Kidney tubule cell (primary cell): ENCODE results near the gene EPHB6.
A peak's percentile ranks its signal among the peaks of the same experiment; 100 is the strongest.

Experiments used
- DNase-seq: peaks from one replicate; pipeline ENCODE4 v3.0.0-alpha.2; 2018; ENCODE audit warnings: low spot score

The EPHB6 gene, protein sequence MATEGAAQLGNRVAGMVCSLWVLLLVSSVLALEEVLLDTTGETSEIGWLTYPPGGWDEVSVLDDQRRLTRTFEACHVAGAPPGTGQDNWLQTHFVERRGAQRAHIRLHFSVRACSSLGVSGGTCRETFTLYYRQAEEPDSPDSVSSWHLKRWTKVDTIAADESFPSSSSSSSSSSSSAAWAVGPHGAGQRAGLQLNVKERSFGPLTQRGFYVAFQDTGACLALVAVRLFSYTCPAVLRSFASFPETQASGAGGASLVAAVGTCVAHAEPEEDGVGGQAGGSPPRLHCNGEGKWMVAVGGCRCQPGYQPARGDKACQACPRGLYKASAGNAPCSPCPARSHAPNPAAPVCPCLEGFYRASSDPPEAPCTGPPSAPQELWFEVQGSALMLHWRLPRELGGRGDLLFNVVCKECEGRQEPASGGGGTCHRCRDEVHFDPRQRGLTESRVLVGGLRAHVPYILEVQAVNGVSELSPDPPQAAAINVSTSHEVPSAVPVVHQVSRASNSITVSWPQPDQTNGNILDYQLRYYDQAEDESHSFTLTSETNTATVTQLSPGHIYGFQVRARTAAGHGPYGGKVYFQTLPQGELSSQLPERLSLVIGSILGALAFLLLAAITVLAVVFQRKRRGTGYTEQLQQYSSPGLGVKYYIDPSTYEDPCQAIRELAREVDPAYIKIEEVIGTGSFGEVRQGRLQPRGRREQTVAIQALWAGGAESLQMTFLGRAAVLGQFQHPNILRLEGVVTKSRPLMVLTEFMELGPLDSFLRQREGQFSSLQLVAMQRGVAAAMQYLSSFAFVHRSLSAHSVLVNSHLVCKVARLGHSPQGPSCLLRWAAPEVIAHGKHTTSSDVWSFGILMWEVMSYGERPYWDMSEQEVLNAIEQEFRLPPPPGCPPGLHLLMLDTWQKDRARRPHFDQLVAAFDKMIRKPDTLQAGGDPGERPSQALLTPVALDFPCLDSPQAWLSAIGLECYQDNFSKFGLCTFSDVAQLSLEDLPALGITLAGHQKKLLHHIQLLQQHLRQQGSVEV

DNA sequence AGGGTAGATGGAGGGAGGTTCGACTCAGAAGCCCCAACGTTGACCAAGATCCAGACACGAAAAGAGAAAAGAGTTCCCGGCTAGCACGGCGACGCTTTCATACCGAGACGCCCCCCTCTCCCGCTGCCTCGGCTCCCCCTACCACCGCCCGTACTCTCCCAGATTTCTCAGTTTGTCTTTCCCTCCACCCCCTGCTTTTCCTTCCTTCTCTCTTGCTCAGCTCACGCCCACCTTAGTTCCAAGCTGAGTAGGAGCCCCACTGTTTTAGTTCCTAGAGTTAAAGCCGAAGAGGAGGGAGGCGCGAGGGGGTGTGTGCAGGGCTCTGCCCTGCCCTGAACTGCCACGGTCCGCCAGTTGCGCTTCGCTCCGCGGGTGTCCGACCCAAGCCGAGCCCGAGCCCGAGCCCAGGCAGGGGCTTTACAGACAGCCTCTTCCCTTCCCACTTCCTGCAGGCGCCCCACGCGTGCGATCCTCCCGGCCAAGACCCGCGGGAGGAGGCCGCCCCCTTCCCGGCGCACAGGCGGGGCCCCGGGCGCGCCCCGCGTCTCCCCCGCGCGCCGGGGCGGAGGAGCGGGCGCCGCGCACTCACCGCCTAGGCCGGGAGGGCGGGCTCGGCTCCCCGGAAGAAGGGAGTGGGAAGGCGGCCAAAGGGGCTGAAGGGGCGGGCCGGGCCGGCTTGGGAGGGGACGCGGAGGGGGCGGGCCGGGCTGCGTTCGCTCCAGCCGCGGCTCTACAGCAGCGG is at the start of gene EPHB6:
Gene EPHB6 (plus strand): TSS at position 705 of the 742 bp plus-strand sequence. CDS start 8,152 bp downstream, outside the sequence.
- DNase-seq = peak; percentile 55

DNA sequence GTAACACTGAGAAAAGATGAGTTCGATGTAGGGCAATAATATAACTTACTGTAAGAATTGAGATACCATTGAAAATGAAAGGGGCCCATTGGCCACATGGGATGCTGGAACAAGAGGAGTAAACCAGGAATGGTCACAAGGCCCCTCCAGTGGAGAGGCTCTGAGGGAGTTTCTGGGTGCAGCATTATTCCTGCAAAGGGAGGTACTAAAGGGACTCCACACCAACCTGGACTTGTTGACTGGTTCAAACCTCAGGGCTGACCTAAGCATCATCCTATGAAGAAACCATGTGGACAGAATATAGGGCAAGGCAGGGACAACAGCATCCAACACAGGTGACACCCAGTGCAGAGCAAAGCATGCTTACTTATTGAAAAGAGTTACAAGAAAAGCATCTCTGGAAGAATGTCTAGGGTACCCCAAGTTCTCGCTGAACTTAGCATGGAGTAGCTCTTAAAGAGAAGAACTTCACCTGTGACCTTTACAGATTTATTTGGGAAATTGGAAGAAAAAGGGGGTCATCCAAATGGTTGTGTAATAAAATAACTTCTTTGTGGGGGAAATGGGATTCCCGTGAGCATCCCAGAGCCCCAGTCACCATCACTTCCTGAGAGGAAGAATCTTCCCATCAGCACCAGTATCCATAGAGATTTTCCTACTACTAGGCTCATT is 49.4 kb upstream of the EPHB6 start:
- no peak for DNase-seq

DNA sequence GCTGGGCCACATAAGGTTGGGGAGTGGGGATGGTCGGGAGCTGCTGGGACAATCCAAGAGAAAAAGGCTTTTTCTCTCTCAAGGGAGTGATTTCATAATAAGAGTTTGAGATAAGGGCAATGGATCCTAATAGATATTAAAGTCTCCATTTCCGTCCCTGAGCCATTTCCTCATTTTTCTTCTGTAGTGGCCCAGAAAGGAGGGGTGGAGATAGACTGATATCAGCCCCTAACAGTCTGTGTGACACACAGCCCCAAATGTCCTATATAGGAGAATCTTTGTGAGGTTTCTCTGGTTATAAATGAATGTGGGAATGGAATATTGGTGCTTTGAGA is 48.9 kb upstream of the EPHB6 start:
- no peak for DNase-seq

DNA sequence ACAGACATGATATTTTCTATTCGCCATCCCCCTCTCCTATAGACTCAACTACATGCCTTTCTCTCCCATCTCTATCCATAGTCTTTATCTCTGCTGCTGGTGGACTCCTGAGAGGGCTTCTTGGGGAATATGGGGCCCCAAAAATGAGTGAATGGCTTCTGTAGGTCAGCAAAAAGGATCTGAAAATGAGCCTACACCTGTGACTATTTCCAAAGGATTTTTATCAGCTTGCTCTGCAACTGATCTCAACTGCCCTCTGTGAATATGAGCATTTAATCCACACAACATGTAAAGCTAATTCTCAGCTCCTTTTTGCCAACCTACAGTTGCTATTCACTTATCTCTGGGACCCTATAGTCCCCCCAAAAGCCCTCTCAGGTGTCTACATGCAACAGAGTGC is 47.9 kb upstream of the EPHB6 start:
- DNase-seq = no peak

DNA sequence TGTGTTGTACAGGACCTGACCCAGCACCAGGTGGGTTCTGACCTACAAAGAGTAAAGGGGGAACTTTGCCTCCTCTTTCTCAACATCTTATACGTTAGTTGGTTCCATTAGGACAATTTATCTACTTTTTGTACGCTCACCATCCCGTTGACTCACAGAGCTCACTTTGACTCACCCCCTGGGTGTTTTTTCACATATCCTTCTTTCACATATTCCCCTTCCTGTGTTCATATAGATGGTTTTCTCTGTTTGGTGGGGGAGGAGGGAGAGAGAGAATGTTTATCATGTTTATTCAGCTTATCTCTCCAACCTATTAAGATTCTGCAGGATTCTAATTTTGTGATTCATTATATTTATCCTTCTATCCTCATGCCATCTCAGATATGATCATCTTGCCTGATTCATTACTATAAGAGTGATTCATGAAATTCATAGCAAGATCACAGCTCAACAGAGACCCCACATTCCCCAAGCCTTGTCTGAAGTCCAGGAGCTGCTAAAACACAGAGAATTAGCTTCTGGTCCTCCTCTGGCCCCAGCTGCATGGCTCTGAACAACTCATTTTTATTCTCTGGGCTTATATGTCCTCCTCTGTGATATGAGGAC is 46.9 kb upstream of the EPHB6 start:
- DNase-seq = peak; percentile 18

DNA sequence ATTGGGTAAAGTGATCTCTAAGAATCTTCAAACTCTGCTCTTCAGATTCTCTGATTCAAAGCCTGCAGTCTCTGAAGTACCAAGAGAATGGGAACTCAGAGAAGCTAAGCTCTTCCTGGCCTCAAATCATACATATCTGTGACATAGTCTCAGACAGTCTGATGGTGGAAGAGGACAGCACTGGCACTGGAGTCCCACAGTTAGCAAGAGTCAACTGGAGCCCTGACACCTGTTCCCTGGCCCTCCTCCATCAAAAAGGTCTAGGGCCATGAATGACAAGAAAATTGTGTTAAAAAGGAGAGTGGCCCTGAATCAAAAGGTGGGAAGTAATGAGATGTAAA is 46.4 kb upstream of the EPHB6 start:
- DNase-seq = no peak

DNA sequence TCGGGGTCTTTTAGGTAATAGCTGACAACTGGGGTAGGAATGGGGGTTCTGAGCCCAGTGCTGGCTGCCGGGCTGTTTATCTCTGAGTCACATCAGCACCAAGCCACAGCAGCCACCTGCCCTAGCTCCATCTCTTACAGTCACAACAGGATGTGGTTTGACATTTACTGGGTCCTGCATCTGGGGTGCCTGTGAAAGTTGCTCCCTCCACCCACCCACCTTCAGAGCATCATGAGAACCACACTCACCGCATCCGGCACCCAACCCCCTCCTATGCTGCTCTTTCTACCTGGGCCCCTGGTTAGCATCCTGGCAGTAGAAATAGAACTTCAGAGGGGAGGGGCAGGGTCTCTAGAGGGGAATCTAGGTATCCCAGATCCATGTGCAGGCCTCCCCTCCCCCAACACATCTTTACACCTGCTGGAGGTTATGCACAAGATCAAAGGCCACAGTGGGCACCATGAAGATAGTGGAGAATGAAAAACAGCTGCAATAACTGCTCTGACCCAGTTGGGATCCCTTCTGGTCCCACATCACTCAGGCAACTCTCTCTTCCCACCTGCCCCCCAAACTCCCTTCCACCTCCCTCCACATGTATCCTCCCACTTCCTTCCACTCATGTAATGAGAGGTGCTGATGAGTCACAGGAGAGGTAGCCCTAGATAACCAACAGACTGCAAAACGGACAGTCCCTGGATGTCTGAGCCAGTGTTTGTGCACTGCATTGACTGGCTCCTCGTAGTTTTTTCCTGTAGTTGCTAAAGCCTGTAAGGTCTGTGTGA is 45.9 kb upstream of the EPHB6 start:
- DNase-seq = peak; percentile 49

DNA sequence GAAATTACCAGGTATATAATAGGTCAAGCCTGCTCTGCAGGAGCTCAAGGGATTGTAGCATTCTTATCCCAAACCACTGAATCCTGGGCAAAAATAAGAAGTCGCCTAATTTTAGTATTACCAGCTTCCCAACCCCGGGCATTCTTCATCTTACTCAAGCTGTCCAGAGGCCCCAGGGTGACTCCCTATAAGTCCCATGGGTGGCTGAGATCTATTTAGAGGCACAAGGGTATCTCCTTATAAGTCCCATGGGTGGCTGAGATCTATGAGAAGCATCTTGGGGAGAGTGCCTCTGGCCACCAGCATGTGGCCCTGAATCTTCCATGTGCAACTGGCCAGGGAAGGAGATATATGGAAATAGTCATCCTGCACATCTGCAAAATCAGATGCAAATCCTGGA is 45.2 kb upstream of the EPHB6 start:
- no peak for DNase-seq

DNA sequence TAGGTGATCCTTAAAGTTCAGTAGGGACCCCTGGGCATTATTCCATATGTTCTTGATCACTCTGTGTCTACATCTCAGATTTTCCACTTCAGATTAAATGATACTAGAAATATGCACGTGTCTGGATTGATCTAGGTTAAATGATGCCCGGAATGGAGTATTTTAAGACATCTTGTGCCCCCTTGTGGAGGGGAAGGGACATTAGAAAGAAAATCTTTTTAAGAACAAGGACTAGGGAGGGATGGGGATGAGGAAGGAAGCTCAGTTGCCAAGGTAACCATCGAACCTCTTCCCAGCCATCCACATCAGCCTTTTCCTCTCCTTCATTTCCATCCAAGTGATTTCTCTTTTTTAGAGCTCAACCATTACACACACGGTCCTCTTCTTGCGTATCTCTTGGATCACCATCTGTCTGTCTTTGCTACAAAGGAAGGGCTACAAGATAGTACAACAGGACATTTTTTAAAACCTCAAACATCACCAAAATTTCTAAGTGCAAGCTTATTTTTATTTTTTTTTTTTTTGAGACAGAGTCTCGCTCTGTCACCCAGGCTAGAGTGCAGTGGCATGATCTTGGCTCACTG is 43.6 kb upstream of the EPHB6 start:
- DNase-seq = peak; percentile 57

DNA sequence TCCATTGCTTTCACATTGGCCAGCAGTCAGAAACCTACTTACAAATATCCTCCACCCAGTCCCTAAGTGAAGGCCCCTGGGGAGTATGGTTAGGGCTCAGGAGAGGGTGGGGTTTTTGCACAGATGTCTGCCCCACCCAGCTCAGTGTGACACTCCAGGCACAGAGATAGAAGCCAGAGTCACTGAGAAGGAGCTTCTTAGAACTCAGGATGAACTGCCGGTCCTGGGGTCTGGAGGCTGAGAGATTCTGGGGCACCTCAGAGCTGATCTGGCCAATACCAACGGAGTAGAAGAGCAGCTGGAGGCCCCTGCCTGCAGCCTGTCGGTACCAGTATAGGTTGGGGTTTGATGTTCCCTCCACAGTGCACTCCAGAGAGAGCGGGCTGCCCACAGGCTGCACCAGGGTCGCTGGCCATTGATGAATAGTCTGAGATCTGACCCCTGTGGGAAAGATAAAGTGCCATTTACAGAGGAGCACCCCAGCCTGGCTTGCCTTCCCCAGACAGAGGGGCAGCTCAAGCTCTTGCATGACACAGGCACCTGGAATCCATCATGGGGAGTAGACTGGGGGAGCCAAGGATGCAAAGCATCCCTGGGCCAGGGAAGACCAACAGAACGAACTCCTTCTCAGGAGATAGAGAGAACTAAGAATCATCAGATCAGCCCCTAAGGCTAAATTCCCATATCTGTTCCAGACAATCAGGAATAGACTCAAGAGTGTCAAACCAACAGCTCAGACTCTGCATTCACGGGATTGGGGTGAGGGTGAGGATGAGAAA is 42.2 kb upstream of the EPHB6 start:
- DNase-seq = no peak

DNA sequence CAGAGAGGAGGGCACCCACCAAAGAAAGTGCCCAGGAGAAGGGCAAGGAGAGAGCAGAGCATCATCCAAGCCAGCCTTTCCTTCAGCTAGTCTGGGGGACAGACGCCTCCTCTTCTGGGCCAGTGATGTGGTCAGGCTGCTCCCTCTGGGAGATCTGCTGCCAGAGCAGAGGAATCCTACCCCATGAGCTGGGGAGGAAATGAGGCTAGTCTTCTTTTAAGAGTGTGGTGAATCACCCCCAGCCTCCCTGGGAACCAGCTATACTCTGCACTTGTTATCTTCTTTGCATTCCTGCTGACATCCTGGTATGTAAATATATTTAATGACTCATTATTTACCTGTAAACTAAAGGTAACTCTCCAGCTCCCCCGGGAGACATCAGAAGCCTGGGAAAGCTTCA is 41.6 kb upstream of the EPHB6 start:
- DNase-seq = peak; percentile 76

DNA sequence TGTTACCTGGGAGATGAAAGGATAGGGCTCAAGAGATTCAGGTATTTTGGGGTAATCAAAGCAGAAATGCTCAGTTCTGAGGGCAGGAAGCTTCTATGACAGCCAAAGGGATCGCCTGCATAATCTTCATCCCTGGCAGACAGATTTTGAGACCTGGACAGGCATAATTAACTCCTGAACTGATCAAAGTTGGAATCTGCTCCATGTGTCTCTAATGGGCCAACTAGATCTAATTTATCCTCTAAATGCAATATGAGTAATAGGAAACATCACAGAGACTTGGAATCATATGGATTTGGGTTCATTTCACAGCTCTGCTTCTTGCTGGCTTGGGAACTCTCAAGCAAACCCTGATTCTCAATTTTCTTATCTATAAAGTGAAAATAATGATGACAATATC is 41.2 kb upstream of the EPHB6 start:
- DNase-seq = no peak

DNA sequence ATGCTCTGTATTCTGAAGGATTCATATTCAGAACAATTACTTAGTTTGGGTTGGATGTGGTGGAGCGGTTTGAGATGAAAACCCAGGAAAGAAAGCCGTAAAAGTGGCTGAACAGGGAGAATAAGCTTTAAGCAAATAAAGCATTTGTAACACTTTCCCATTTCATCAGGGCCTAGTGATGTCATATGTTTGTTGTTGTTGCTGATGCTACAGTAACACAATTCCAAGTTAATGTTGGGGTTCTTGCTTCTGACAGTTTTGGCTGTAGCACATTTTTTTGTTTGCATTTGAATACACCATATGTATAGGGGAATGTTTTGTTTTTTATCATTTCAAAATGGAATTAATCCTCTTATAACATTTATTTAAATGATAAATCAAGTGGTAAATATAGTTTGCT is 40.4 kb upstream of the EPHB6 start:
- DNase-seq = no peak

DNA sequence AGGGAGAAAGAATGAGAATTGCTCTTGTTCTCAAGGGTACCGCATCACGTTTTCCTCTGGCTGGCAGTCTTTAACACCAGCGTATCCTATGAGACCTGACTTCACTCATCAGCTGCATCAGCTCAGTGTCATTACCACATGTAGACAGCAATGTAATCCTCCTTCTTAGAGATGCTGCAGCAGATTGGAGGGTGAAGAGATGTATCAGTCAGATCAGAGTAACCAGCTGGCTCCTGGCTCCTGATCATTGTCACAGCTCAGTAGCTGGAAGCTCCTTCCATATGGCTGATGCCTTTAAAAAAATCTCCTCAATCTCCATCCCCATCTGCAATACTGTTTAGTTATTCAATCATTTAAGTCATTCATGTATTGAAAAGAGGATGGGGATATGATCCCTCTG is 39.7 kb upstream of the EPHB6 start:
- no peak for DNase-seq

DNA sequence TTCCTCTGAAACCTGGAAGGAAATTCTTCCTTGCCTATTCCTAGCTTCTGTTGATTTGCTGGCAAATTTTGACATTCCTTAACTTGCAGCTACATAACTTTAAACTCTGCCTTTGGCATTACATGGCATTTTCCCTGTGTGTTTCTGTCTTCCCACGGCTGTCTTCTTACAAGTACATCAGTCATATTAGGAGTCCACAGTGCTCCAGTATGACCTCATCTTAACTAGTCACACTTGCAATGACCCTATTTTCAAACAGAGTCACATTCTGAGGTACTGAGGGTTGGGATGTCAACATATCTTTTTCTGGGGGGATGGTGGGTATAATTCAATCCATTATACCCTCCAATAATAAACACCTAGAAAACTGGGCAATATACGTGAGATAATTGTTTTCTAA is 37.4 kb upstream of the EPHB6 start:
- no peak for DNase-seq

DNA sequence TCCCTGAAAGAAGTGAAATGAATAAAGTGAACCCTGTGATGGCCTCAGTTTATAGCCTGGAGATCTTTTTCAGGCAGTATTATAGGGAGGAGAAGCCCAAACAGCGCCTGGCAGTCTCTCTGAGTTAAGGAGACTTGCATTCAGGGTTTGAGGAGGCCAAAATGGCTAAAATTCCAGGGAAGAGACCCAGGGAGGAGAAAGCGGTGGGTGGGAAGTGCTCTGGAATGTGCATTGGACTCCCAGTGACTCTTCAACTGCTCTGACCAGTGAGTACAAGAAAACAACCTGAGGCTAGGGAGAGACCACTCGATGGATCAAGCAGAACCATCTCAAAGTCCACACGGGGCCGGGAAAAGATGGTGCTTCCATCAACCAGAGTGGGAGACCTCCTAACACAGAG is 35.3 kb upstream of the EPHB6 start:
- no peak for DNase-seq

DNA sequence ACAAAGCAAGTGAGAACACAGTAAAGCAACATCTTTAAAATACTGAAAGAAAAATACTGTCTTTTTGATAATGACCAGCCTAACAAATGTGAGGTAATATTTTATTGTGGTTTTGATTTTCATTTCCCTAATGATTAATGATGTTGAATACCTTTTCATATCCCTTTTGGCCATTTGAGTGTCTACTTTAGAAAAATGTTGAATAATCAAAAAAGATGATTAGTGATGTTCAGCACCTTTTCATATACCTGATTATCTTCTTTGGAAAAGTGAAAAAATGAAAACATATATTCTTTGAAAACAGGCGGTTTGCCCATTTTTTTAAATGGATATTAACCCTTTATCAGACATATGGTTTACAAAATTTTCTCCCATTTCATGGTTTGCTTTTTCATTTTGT is 32.2 kb upstream of the EPHB6 start:
- no peak for DNase-seq

DNA sequence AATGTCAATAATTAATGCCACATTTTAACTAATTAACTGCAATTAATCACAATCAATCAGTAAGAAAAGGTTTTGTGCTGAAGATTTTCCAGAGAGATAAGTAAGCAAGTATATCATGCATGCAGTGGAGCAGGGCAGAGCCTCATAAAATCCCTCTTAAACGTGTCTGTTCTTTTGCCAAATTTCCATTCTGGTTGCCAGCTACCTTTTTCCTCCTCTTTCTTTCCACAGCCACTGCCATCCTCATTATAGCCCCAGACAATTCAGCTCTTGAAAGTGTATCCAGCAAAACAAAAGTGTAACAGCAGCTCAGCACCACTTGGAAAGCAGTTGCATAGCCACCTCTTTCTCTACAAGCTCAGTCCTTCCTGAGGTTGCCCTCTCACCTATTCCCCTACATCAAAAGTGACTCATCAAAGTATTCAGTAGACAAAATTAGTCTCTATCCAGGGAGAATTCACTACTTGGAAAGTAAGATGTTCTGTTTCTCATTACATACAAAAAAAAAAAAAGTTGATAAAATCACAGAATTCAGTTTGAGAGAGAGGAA is 26.9 kb upstream of the EPHB6 start:
- no peak for DNase-seq

DNA sequence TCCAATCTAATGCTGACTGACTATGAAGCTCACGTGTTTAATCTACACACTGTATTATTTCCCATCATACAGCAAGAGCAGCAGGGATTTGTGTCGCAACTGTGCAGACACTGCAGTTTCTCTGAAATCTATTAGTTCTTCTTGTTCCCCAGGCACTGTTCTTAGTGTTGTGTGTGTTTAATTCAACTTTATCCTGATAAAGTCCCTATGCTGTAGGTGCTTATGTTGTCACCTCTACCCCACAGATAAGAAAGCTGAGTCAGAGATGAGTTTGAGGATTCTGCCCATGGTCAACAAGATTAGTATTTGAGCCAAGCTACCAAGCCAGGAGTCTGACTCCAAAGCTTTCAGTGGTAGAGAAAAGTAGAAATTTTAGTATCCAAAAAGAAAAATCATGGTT is 22.5 kb upstream of the EPHB6 start:
- no peak for DNase-seq
